ENCODE results near the gene MGP. TPM values are rescaled to one million over a fixed set of nuclear protein-coding genes. Genes with fewer than 3 reads are reported as not detected.

MGP gene
- not detected in 2 replicates for total RNA-seq (2014; rRNA removed; shearing (Covaris generic); ENCODE audit: low replicate concordance)

DNA sequence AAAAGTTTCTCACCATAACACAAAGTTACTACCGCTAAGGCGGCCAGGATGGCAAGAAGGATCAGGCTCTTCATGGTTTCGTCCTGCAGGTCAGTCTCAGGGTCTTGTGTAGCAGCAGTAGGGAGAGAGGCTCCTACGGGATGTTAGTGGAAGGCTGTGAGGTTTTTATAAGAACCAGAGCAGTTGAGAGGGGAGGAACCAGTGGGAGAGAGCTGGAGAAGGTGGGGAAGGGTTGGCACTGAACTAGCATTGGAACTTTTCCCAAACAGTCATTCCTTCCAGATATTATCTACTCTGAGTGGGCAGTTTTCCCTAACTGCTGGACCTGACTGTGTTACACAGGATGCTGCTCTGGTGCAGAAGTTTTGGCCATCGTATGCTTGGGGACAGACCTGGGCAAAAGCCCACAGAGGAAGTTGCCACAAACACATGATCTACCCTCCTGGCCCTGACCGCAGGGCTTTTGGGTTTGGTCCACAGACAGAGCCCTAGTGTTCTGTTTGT, at the start of gene MGP:
MGP (minus strand) TSS at position 137 of the 504 bp plus-strand sequence; CDS start at position 74, 63 bp downstream.
- no peak within 1 kb of the TSS for H3K27ac ChIP-seq (ENCODE audit: low read length)
- H3K9ac ChIP-seq (ENCODE audit: low read length): peak within 1 kb of the TSS; percentile 32; the same call in 1 of the 2 replicates
- peak within 1 kb of the TSS; percentile 46; the same call in 1 of the 2 replicates for H2AFZ ChIP-seq (ENCODE audit: low read length)
- no peaks in the 10 kb centered on the region for H3K36me3 ChIP-seq (ENCODE audit: insufficient read depth, low read length)
- H4K20me1 ChIP-seq (ENCODE audit: insufficient read depth, low read depth, low read length): no peaks in the 10 kb centered on the region
- H3K9me3 ChIP-seq (ENCODE audit: low read length): no peaks in the 10 kb centered on the region
- H3K79me2 ChIP-seq (ENCODE audit: low read length): no peaks in the 10 kb centered on the region
- DNase-seq: no peak
- H3K9me2 ChIP-seq (replicated peaks; ENCODE audit: insufficient read depth, low read length): no peaks in the 10 kb centered on the region
- H3K4me3 ChIP-seq (ENCODE audit: low read length): peak within 1 kb of the TSS; percentile 39; the same call in 1 of the 2 replicates
- H3K4me1 ChIP-seq (ENCODE audit: low read length): peaks cover 21% of the 10 kb centered on the region
- H3K27me3 ChIP-seq (ENCODE audit: low read length): no peaks in the 10 kb centered on the region
- peak within 1 kb of the TSS; percentile 71 for H3K4me2 ChIP-seq (ENCODE audit: low read depth, low read length, poor library complexity, severe bottlenecking)

DNA sequence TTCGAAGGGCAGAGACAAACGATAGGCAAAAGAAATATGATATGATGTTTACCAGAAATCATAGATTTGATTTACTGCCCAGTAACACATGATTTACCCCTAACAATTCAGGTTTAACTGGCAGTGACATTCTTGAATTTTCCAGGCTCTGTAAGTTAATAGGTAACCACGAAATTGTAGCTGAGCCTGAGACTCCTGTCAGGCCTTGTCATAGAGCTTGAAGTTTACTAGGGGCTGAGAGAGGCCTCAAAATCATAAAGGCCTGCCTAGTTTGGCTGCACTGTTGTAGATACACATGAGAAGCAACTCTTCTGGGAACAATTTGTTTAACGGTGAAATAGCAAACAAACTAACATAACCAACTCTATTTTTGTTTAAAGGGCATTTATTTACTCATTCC, 49.4 kb upstream of the MGP start:
- Histone ChIP-seq H3K79me2 (ENCODE audit: low read length) (no peaks in the 10 kb centered on the region), H3K27me3 (ENCODE audit: low read length) (no peaks in the 10 kb centered on the region), H4K20me1 (ENCODE audit: insufficient read depth, low read depth, low read length) (no peaks in the 10 kb centered on the region), H3K36me3 (ENCODE audit: insufficient read depth, low read length) (no peaks in the 10 kb centered on the region), H3K9ac (ENCODE audit: low read length) (no peak overlapping the region), H3K4me2 (ENCODE audit: low read depth, low read length, poor library complexity, severe bottlenecking) (no peak overlapping the region), H3K4me3 (ENCODE audit: low read length) (no peak overlapping the region), H3K27ac (ENCODE audit: low read length) (no peak overlapping the region), H3K4me1 (ENCODE audit: low read length) (peaks cover 8% of the 10 kb centered on the region), H3K9me3 (ENCODE audit: low read length) (no peaks in the 10 kb centered on the region), H3K9me2 (replicated peaks; ENCODE audit: insufficient read depth, low read length) (no peaks in the 10 kb centered on the region), H2AFZ (ENCODE audit: low read length) (no peak overlapping the region)
- DNase-seq: no peak

DNA sequence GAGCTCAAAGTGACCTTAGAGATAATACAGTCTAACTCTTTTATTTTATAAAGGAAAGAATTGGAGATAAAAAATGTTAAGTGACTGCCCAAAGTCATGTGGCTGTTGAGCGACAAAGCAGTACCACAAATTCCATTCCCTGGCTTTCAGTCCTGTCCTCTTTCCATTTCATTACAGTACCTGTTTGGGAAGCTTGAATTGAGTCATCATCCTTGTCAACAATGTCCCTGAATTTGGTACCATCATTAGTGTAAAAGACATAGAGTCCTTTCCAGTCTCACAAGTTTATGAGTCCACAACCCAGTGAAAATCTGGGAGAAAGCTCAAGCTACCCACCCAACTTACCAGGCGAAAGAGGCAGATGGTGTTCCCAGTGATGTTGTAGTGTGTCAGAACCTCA, 48.9 kb upstream of the MGP start:
- H3K9ac ChIP-seq (ENCODE audit: low read length): no peak overlapping the region
- no peaks in the 10 kb centered on the region for H4K20me1 ChIP-seq (ENCODE audit: insufficient read depth, low read depth, low read length)
- H3K27ac ChIP-seq (ENCODE audit: low read length): no peak overlapping the region
- no peak for DNase-seq
- H3K27me3 ChIP-seq (ENCODE audit: low read length): no peaks in the 10 kb centered on the region
- H3K4me1 ChIP-seq (ENCODE audit: low read length): peaks cover 6% of the 10 kb centered on the region
- H3K4me3 ChIP-seq (ENCODE audit: low read length): no peak overlapping the region
- no peaks in the 10 kb centered on the region for H3K9me2 ChIP-seq (replicated peaks; ENCODE audit: insufficient read depth, low read length)
- no peaks in the 10 kb centered on the region for H3K9me3 ChIP-seq (ENCODE audit: low read length)
- no peaks in the 10 kb centered on the region for H3K79me2 ChIP-seq (ENCODE audit: low read length)
- no peaks in the 10 kb centered on the region for H3K36me3 ChIP-seq (ENCODE audit: insufficient read depth, low read length)
- no peak overlapping the region for H3K4me2 ChIP-seq (ENCODE audit: low read depth, low read length, poor library complexity, severe bottlenecking)
- H2AFZ ChIP-seq (ENCODE audit: low read length): no peak overlapping the region

DNA sequence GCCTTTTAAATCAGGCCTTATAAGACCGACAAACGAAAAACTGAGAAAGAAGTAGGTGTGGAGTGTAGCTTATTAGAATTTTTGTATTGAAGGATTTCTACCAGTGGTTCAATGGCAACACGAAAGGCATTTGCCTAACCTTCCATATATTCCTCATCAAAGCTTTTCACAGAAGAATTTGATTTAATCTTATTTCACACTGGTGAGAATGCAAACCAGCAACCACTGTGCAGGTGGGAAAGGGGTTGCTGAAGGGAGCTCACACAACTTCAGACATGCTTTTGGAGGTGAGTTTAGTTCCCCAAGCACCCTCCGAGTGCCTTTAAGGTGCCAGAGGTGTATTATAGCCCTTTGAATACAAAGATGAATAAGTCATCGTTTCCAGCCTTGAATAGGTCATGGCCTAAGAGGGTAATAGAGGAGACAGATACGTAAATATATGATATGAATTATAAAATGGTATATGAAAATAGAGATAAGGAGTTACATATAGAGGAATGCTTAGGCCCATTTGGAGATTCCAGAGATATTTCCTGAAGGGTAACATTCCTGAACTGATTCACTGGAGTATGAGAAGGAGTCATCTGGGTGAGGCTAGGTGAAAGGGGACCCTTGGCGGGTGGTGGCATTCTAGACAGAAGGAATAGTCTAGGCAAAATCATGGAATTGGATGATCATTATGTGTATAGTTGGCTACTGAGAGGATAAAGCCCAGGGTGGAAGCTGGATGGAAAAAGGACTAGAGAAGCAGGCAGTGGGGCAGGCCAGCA, 46.3 kb upstream of the MGP start:
- no peaks in the 10 kb centered on the region for H3K79me2 ChIP-seq (ENCODE audit: low read length)
- peaks cover 13% of the 10 kb centered on the region for H3K4me1 ChIP-seq (ENCODE audit: low read length)
- H2AFZ ChIP-seq (ENCODE audit: low read length): no peak overlapping the region
- no peaks in the 10 kb centered on the region for H4K20me1 ChIP-seq (ENCODE audit: insufficient read depth, low read depth, low read length)
- no peaks in the 10 kb centered on the region for H3K27me3 ChIP-seq (ENCODE audit: low read length)
- H3K9me3 ChIP-seq (ENCODE audit: low read length): no peaks in the 10 kb centered on the region
- DNase-seq: no peak
- H3K4me3 ChIP-seq (ENCODE audit: low read length): no peak overlapping the region
- H3K27ac ChIP-seq (ENCODE audit: low read length): no peak overlapping the region
- no peak overlapping the region for H3K9ac ChIP-seq (ENCODE audit: low read length)
- H3K36me3 ChIP-seq (ENCODE audit: insufficient read depth, low read length): no peaks in the 10 kb centered on the region
- H3K9me2 ChIP-seq (replicated peaks; ENCODE audit: insufficient read depth, low read length): no peaks in the 10 kb centered on the region
- no peak overlapping the region for H3K4me2 ChIP-seq (ENCODE audit: low read depth, low read length, poor library complexity, severe bottlenecking)

DNA sequence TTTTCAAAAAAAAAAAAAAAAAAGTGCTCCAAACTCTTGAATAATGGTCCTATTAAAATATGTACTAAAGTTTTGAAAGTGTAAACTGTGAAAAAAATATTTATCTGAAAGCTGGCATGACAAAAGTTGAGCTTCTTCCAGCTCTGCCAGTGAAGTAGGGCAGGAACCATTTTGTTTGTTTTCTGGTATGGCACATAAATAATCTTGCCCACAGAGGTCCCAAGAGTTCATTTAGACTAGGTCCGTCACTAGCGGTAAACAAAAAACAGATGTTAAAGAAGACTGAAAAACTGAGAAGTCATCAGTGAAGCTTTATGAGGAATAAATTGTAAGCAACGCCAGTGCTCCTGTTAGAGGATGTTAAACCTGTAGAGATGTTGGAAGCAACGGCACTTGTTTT, 45.7 kb upstream of the MGP start:
- no peaks in the 10 kb centered on the region for H3K27me3 ChIP-seq (ENCODE audit: low read length)
- H3K36me3 ChIP-seq (ENCODE audit: insufficient read depth, low read length): no peaks in the 10 kb centered on the region
- no peak overlapping the region for H3K27ac ChIP-seq (ENCODE audit: low read length)
- H3K9me2 ChIP-seq (replicated peaks; ENCODE audit: insufficient read depth, low read length): no peaks in the 10 kb centered on the region
- H3K4me1 ChIP-seq (ENCODE audit: low read length): peaks cover 15% of the 10 kb centered on the region
- H3K4me2 ChIP-seq (ENCODE audit: low read depth, low read length, poor library complexity, severe bottlenecking): no peak overlapping the region
- H3K9ac ChIP-seq (ENCODE audit: low read length): no peak overlapping the region
- H2AFZ ChIP-seq (ENCODE audit: low read length): no peak overlapping the region
- DNase-seq: no peak
- H3K79me2 ChIP-seq (ENCODE audit: low read length): no peaks in the 10 kb centered on the region
- no peak overlapping the region for H3K4me3 ChIP-seq (ENCODE audit: low read length)
- no peaks in the 10 kb centered on the region for H3K9me3 ChIP-seq (ENCODE audit: low read length)
- H4K20me1 ChIP-seq (ENCODE audit: insufficient read depth, low read depth, low read length): no peaks in the 10 kb centered on the region

DNA sequence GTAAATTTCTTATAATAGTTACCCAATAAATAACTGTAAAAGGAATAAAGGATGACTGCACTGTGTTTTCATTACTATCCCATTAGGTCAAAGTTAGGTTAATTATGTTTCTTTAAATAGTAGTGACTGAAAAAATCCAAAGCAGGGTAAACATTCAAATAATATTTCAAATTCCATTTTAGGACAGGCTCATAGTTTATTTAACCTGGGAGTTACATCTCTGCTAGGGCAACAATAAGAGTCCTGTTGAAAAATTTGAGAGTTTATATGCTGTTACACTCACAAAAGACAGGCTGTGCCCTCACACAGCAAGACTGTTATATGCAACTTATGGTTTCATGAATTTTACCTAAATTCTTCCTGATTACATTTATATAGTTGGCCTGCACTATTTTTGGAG, 44.6 kb upstream of the MGP start:
- H3K27me3 ChIP-seq (ENCODE audit: low read length): no peaks in the 10 kb centered on the region
- no peaks in the 10 kb centered on the region for H3K36me3 ChIP-seq (ENCODE audit: insufficient read depth, low read length)
- peaks cover 15% of the 10 kb centered on the region for H3K4me1 ChIP-seq (ENCODE audit: low read length)
- no peak overlapping the region for H3K9ac ChIP-seq (ENCODE audit: low read length)
- H2AFZ ChIP-seq (ENCODE audit: low read length): no peak overlapping the region
- no peaks in the 10 kb centered on the region for H3K9me3 ChIP-seq (ENCODE audit: low read length)
- no peak overlapping the region for H3K27ac ChIP-seq (ENCODE audit: low read length)
- DNase-seq: no peak
- H3K9me2 ChIP-seq (replicated peaks; ENCODE audit: insufficient read depth, low read length): no peaks in the 10 kb centered on the region
- H3K4me2 ChIP-seq (ENCODE audit: low read depth, low read length, poor library complexity, severe bottlenecking): no peak overlapping the region
- H3K79me2 ChIP-seq (ENCODE audit: low read length): no peaks in the 10 kb centered on the region
- no peak overlapping the region for H3K4me3 ChIP-seq (ENCODE audit: low read length)
- no peaks in the 10 kb centered on the region for H4K20me1 ChIP-seq (ENCODE audit: insufficient read depth, low read depth, low read length)

DNA sequence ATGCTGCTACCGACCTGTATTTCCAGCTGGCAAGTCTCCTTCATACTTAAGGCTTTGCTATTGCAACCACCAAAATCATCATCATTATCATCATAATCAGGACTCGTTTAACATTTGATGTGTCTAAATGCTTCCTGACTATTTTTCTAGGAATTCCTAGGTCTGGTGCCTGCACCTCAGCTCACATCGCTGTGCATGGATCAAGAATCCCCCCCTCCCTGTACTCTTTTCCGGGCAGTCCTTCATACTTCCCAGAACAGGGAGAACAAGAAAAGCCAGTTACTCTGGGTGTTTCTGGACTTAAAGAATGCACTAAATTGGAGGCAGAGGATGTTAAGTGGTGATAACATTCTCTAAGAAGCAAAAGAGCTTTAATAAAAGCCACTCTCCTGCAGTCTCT, 43.3 kb upstream of the MGP start:
- Histone ChIP-seq H3K9me2 (replicated peaks; ENCODE audit: insufficient read depth, low read length) (no peaks in the 10 kb centered on the region), H3K4me3 (ENCODE audit: low read length) (no peak overlapping the region), H2AFZ (ENCODE audit: low read length) (no peak overlapping the region), H3K36me3 (ENCODE audit: insufficient read depth, low read length) (no peaks in the 10 kb centered on the region), H3K4me2 (ENCODE audit: low read depth, low read length, poor library complexity, severe bottlenecking) (no peak overlapping the region), H3K4me1 (ENCODE audit: low read length) (peaks cover 15% of the 10 kb centered on the region), H4K20me1 (ENCODE audit: insufficient read depth, low read depth, low read length) (no peaks in the 10 kb centered on the region), H3K9ac (ENCODE audit: low read length) (no peak overlapping the region), H3K27me3 (ENCODE audit: low read length) (no peaks in the 10 kb centered on the region), H3K79me2 (ENCODE audit: low read length) (no peaks in the 10 kb centered on the region), H3K27ac (ENCODE audit: low read length) (no peak overlapping the region), H3K9me3 (ENCODE audit: low read length) (no peaks in the 10 kb centered on the region)
- no peak for DNase-seq

DNA sequence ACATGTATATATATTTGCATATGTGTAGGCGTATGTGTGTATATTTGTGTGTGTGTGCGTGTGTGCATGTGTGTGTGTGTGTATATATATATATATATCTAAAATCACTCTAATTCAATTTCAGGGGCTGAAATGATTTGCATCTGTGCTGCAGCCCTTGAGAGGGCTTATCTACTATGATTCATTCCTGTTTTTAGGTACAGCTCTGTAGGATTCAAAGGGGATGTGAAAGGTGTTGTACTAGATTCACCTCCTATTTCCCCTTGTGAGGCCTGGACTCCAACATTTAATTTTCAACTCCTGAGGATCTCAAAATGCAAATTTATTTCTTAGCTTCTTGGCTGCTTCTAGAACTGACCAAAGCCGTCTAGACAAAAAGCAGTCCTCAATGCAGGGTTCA, 41.6 kb upstream of the MGP start:
- Histone ChIP-seq H3K9me2 (replicated peaks; ENCODE audit: insufficient read depth, low read length) (no peaks in the 10 kb centered on the region), H3K27ac (ENCODE audit: low read length) (no peak overlapping the region), H3K27me3 (ENCODE audit: low read length) (no peaks in the 10 kb centered on the region), H3K9me3 (ENCODE audit: low read length) (no peaks in the 10 kb centered on the region), H4K20me1 (ENCODE audit: insufficient read depth, low read depth, low read length) (no peaks in the 10 kb centered on the region), H3K36me3 (ENCODE audit: insufficient read depth, low read length) (no peaks in the 10 kb centered on the region), H3K4me1 (ENCODE audit: low read length) (peaks cover 15% of the 10 kb centered on the region), H3K9ac (ENCODE audit: low read length) (no peak overlapping the region), H2AFZ (ENCODE audit: low read length) (no peak overlapping the region), H3K79me2 (ENCODE audit: low read length) (no peaks in the 10 kb centered on the region), H3K4me3 (ENCODE audit: low read length) (no peak overlapping the region), H3K4me2 (ENCODE audit: low read depth, low read length, poor library complexity, severe bottlenecking) (no peak overlapping the region)
- no peak for DNase-seq
